ENCODE data around the gene CLSTN3. TPM values are rescaled to one million over a fixed set of nuclear protein-coding genes. Genes with fewer than 3 reads are reported as not detected.

The CLSTN3 gene
- polyA plus RNA-seq, 2 of the 4 experiments (the other 2 are of a cell fraction), result 17.4 to 24.9 TPM

DNA sequence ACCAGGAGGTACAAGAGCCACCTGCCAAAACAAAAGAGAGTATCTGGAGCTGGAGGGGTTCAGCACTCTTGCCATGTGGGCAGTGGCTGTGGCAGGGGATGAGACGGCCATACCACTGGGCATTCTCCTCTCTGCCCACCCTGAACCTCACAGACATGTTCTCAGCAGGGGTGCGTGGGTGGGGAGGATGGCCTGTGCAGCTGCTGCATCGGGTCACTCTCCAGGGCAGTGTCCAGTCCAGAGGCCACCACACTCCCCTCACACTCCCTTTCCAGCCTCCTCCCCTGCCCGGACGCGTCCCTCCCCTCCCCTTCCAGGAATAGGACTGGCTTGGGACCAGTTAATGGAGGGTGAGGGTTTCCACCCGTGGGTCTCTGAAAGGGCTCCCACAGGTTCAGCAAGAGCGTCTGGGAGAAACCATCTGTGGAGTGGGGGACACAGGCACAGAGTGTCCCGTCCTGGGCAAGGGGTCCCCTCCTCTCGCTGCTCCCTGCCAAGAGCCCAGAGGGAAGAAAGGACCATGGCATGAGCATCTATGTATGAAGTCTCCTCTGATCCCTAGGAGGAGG lies 38.4 kb upstream of the CLSTN3 start:
- no peak for FAIRE-seq
- TF ChIP-seq CHD2 (IDR thresholded peaks at IDR 0.05; ENCODE audit: low read length, partially characterized antibody) (no peak), MYC (IDR thresholded peaks at IDR 0.05; ENCODE audit: borderline replicate concordance, low read length) (no peak), SREBF2 (IDR thresholded peaks at IDR 0.05) (no peak), POLR2A (IDR thresholded peaks at IDR 0.05; ENCODE audit: low read length) (peak; percentile 12; the same call in 1 of the 2 replicates), HEYL (CRISPR knock-in tag; IDR thresholded peaks at IDR 0.05) (no peak), CHD4 (IDR thresholded peaks at IDR 0.05; ENCODE audit: borderline replicate concordance) (no peak), ZSCAN20 (CRISPR knock-in tag; IDR thresholded peaks at IDR 0.05) (no peak)
- TF ChIP-seq, protein P1, sequence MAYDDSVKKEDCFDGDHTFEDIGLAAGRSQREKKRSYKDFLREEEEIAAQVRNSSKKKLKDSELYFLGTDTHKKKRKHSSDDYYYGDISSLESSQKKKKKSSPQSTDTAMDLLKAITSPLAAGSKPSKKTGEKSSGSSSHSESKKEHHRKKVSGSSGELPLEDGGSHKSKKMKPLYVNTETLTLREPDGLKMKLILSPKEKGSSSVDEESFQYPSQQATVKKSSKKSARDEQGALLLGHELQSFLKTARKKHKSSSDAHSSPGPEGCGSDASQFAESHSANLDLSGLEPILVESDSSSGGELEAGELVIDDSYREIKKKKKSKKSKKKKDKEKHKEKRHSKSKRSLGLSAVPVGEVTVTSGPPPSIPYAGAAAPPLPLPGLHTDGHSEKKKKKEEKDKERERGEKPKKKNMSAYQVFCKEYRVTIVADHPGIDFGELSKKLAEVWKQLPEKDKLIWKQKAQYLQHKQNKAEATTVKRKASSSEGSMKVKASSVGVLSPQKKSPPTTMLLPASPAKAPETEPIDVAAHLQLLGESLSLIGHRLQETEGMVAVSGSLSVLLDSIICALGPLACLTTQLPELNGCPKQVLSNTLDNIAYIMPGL (CRISPR knock-in tag; IDR thresholded peaks at IDR 0.05; ENCODE audit: borderline replicate concordance), result no peak
- peak overlapping the region; percentile 79 for H3K4me2 ChIP-seq
- ChIA-PET CTCF (interaction anchor here (0.5 to 13.4 kb wide), 18 partner anchors 10 to 147 kb away, joined by 3 to 197 read pairs (median 5); partner anchors contain the start of genes C12orf57, C1RL, C1S and LPCAT3), POLR2A (interaction anchor here (0.6 to 3.6 kb wide), 3 partner anchors 12 to 31 kb away, joined by 4 to 19 read pairs (median 5); partner anchors contain the start of gene C1S)
- peak overlapping the region; percentile 85 to 91 for H3K27ac ChIP-seq
- no peaks in the 10 kb centered on the region for H3K9me3 ChIP-seq
- DNase-seq (ENCODE audit: low read depth in 1 of 2, low spot score in 1 of 2), result no peak
- H3K4me1 ChIP-seq, result peaks cover 20% of the 10 kb centered on the region; the same call in 2 of the 3 replicates
- peak overlapping the region; percentile 37 for H3K4me3 ChIP-seq
- 55% methylated on average over 10 of the region's 10 CpGs for WGBS (ENCODE audit: missing lambda C conversion rate)
- ATAC-seq, result peak; percentile 8 to 52; a peak in 4 of 6 replicates

DNA sequence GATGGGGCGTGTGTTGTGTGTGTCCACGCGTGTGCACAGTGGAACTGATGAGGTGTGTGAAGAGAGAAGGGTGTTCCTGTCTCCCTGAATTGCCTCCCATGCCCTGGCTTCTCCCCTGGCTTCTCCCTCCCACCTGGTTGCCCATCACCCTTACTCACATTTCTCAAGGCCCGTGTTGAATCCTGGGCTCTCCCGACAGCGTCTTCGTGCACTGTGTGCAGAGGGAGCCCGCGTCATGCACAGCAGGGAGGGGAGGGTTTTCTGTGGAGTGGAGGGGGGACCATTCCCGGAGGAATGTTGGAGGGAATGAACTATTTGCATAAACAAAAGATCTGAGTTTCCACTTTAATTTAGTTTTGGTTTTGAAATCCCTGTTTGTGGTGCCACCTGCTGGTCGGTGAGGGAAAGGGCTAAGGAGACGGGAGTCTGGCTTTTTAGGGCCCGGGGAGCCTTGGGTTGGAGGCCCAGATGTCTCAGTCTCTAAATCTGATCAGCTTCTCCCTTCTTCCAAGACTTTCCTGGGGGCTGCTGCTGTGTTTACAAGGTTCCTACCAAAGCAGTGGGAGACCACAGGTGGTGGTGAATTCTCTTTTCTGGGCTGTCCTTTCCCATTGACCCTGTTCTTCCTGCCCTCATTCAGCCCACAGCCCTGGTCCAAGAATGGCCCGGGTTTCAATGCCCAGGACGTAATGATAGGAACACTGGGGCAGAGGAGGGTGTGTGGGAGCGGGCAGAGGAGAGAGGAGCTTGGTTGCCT lies 37.8 kb upstream of the CLSTN3 start, which contains the start of gene C1R:
Gene C1R, minus strand, starts transcription at position 217 of the 757 bp plus-strand sequence. Its CDS starts 57 bp downstream, at position 160.
- peak within 1 kb of the TSS; percentile 79 for H3K4me2 ChIP-seq
- ATAC-seq (peak; percentile 52 to 80), DNase-seq (ENCODE audit: low read depth in 1 of 2, low spot score in 1 of 2) (peak; percentile 69 to 72), FAIRE-seq (peak; percentile 7)
- H3K4me3 ChIP-seq, result peak within 1 kb of the TSS; percentile 37
- H3K9me3 ChIP-seq, result no peaks in the 10 kb centered on the region
- POLR2A ChIA-PET, result interaction anchor here (0.6 to 3.6 kb wide), 3 partner anchors 18 to 32 kb away, joined by 3 to 19 read pairs (median 4); partner anchors contain the start of gene C1S
- CTCF ChIA-PET, result interaction anchor here (0.5 to 13.4 kb wide), 23 partner anchors 10 to 161 kb away, joined by 3 to 197 read pairs (median 4); partner anchors contain the start of genes C1RL and C1S
- WGBS (ENCODE audit: missing lambda C conversion rate), result 24% methylated on average over 16 of the region's 16 CpGs
- H3K27ac ChIP-seq, result peak within 1 kb of the TSS; percentile 85 to 91
- H3K4me1 ChIP-seq, result peaks cover 20% of the 10 kb centered on the region; the same call in 2 of the 3 replicates
- TF ChIP-seq SMC3 (IDR thresholded peaks at IDR 0.05), result peak; percentile 93
- no peak for TF ChIP-seq TFCP2L1 (CRISPR knock-in tag; IDR thresholded peaks at IDR 0.05)
- peak; percentile 88 to 92 for TF ChIP-seq RAD21 (conservative IDR thresholded peaks at IDR 0.05 in 1 of 2, IDR thresholded peaks at IDR 0.05 in 1 of 2)
- TF ChIP-seq, protein P2, sequence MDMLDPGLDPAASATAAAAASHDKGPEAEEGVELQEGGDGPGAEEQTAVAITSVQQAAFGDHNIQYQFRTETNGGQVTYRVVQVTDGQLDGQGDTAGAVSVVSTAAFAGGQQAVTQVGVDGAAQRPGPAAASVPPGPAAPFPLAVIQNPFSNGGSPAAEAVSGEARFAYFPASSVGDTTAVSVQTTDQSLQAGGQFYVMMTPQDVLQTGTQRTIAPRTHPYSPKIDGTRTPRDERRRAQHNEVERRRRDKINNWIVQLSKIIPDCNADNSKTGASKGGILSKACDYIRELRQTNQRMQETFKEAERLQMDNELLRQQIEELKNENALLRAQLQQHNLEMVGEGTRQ (IDR thresholded peaks at IDR 0.05), result no peak
- TF ChIP-seq GATA3 (IDR thresholded peaks at IDR 0.05; ENCODE audit: borderline replicate concordance), result no peak
- no peak for TF ChIP-seq RFX5 (IDR thresholded peaks at IDR 0.05)
- no peak for TF ChIP-seq POLR2A (IDR thresholded peaks at IDR 0.05; ENCODE audit: low read length)
- TF ChIP-seq RARB (CRISPR knock-in tag; IDR thresholded peaks at IDR 0.05), result no peak
- TF ChIP-seq, protein P3, sequence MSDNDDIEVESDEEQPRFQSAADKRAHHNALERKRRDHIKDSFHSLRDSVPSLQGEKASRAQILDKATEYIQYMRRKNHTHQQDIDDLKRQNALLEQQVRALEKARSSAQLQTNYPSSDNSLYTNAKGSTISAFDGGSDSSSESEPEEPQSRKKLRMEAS (IDR thresholded peaks at IDR 0.05), result no peak; the same call in 1 of the 2 replicates
- TF ChIP-seq, protein P4, sequence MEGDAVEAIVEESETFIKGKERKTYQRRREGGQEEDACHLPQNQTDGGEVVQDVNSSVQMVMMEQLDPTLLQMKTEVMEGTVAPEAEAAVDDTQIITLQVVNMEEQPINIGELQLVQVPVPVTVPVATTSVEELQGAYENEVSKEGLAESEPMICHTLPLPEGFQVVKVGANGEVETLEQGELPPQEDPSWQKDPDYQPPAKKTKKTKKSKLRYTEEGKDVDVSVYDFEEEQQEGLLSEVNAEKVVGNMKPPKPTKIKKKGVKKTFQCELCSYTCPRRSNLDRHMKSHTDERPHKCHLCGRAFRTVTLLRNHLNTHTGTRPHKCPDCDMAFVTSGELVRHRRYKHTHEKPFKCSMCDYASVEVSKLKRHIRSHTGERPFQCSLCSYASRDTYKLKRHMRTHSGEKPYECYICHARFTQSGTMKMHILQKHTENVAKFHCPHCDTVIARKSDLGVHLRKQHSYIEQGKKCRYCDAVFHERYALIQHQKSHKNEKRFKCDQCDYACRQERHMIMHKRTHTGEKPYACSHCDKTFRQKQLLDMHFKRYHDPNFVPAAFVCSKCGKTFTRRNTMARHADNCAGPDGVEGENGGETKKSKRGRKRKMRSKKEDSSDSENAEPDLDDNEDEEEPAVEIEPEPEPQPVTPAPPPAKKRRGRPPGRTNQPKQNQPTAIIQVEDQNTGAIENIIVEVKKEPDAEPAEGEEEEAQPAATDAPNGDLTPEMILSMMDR (IDR thresholded peaks at IDR 0.05), result peak; percentile 92
- TF ChIP-seq RCOR1 (IDR thresholded peaks at IDR 0.05; ENCODE audit: low read depth, low read length), result no peak
- TF ChIP-seq ZFP36 (IDR thresholded peaks at IDR 0.05; ENCODE audit: borderline replicate concordance, partially characterized antibody), result no peak
- TF ChIP-seq FOSL2 (IDR thresholded peaks at IDR 0.05), result no peak
- 0 out of 2 replicates have a peak, but pooled peaks have one; percentile 3 for TF ChIP-seq FOSL2 (CRISPR knock-in tag; IDR thresholded peaks at IDR 0.05)
- no peak for TF ChIP-seq RNF2 (IDR thresholded peaks at IDR 0.05; ENCODE audit: borderline replicate concordance, low read depth)
- TF ChIP-seq, protein P1 (CRISPR knock-in tag; IDR thresholded peaks at IDR 0.05; ENCODE audit: borderline replicate concordance), result no peak
- TF ChIP-seq TP53 (CRISPR knock-in tag; IDR thresholded peaks at IDR 0.05), result peak; percentile 47; the same call in 1 of the 2 replicates
- TF ChIP-seq ZNF302 (CRISPR knock-in tag; IDR thresholded peaks at IDR 0.05), result no peak
- TF ChIP-seq EHMT2 (IDR thresholded peaks at IDR 0.05; ENCODE audit: low read depth), result no peak
- no peak for TF ChIP-seq JUNB (IDR thresholded peaks at IDR 0.05)
- no peak for TF ChIP-seq MAFK (IDR thresholded peaks at IDR 0.05; ENCODE audit: partially characterized antibody)
